Thyroid gland (tissue), 4 donors: ENCODE measurements around the gene GALNS. TPM values are rescaled to one million over a fixed set of nuclear protein-coding genes. Genes with fewer than 3 reads are reported as not detected.

Experiments used
- DNase-seq, 2 donors: peaks; one replicate each; pipeline ENCODE4 v3.0.0-alpha.2; 2019
- H3K27ac ChIP-seq, 3 donors: fragments of 200-600 bp; sonication (generic); 1 replicate in 2 of 3; 2 replicates in 1 of 3; pipeline ENCODE4 v1.5.1; 2016 to 2019; ENCODE audit warnings: mild to moderate bottlenecking in 1 of 3, moderate library complexity in 1 of 3
- H3K27me3 ChIP-seq: fragments of 200-600 bp; sonication (generic); one replicate; pipeline ENCODE4 v1.5.1; 2019
- H3K36me3 ChIP-seq, 2 donors: fragments of 200-600 bp; sonication (generic); one replicate each; pipeline ENCODE4 v1.5.1; 2016 to 2019
- H3K4me1 ChIP-seq, 2 donors: fragments of 200-600 bp; sonication (generic); one replicate each; pipeline ENCODE4 v1.5.1; 2017 to 2019
- H3K4me3 ChIP-seq, 3 donors: fragments of 200-600 bp; sonication (generic); replicated peaks in 1 of 3; 1 replicate in 2 of 3; 2 replicates in 1 of 3; pipeline ENCODE4 v1.5.1; 2016; ENCODE audit warnings: mild to moderate bottlenecking in 1 of 3
- H3K9me3 ChIP-seq: fragments of 200-600 bp; sonication (generic); one replicate; pipeline ENCODE4 v1.5.1; 2017
- POLR2A ChIP-seq, 2 donors: fragments of 450-650 bp; IDR thresholded peaks; one replicate each; pipeline ENCODE4 v1.6.1; 2017; ENCODE audit warnings: antibody characterized with exemption in 2 of 2, mild to moderate bottlenecking in 2 of 2, moderate library complexity in 1 of 2
- WGBS, 2 donors: methylation state at CpG; one replicate each; pipeline ENCODE4 v1.1.5; 2017; 5-methylcytosine and 5-hydroxymethylcytosine counted together
- intact Hi-C: fragments of 100-400 bp; cut with DNase I; formaldehyde crosslinking; loops from one replicate; pipeline ENCODE4 v1.15.1; 2023
- total RNA-seq, 4 donors: library from RNA; depleted of rRNA; stranded (reverse); fragments of >200 nt; gene quantifications; one replicate each; pipeline ENCODE4 v1.2.3, GENCODE V29; 2016
- TF ChIP-seq, protein P1 (sequence below), 6 experiments: fragments of 200-600 bp in 3 of 6; fragments of 450-650 bp in 3 of 6; sonication (generic) in 3 of 6; IDR thresholded peaks; one replicate each; pipeline ENCODE4 v1.5.1; 2016 to 2019; ENCODE audit warnings: antibody characterized with exemption in 6 of 6, mild to moderate bottlenecking in 2 of 6, inconsistent platforms in 1 of 6, moderate library complexity in 1 of 6

Gene GALNS
- total RNA-seq, 4 donors from 2014 or later = 14.4 to 41.9 (median 33.0) TPM

GRCh38 chr16:88812513-88813268 lies 44.1 kb downstream of the GALNS start:
- peak overlapping the region in 1 of 3 donors; percentile 65 for H3K4me3 ChIP-seq
- H3K36me3 ChIP-seq = peaks cover 0 to 11% of the 10 kb centered on the region in 2 donors
- peak; percentile 45 to 54 for DNase-seq
- no peaks in the 10 kb centered on the region for H3K27me3 ChIP-seq
- intact Hi-C loops = loop anchor here (5.0 to 10.0 kb wide), 3 partner anchors 45 to 402 kb away; partner anchors contain the start of genes ACSF3, GALNS, TRAPPC2L and ZNF778
- peaks cover 19 to 29% of the 10 kb centered on the region in 2 donors for H3K4me1 ChIP-seq
- peak overlapping the region; percentile 75 to 94 (median 83) for H3K27ac ChIP-seq
- TF ChIP-seq, protein P1, sequence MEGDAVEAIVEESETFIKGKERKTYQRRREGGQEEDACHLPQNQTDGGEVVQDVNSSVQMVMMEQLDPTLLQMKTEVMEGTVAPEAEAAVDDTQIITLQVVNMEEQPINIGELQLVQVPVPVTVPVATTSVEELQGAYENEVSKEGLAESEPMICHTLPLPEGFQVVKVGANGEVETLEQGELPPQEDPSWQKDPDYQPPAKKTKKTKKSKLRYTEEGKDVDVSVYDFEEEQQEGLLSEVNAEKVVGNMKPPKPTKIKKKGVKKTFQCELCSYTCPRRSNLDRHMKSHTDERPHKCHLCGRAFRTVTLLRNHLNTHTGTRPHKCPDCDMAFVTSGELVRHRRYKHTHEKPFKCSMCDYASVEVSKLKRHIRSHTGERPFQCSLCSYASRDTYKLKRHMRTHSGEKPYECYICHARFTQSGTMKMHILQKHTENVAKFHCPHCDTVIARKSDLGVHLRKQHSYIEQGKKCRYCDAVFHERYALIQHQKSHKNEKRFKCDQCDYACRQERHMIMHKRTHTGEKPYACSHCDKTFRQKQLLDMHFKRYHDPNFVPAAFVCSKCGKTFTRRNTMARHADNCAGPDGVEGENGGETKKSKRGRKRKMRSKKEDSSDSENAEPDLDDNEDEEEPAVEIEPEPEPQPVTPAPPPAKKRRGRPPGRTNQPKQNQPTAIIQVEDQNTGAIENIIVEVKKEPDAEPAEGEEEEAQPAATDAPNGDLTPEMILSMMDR (IDR thresholded peaks at IDR 0.05) = peak in 1 of 6 experiments; percentile 0
- TF ChIP-seq POLR2A (IDR thresholded peaks at IDR 0.05) = no peak
- H3K9me3 ChIP-seq = no peaks in the 10 kb centered on the region
- WGBS, 2 donors = 59 to 62% methylated on average over 26 to 34 of the region's 37 CpGs

- Histone ChIP-seq H3K27me3 (no peaks in the 10 kb centered on the region), H3K36me3 (peaks cover 0 to 11% of the 10 kb centered on the region in 2 donors), H3K27ac (peak within 1 kb of the TSS; percentile 75 to 94 (median 83)), H3K4me1 (peaks cover 19 to 29% of the 10 kb centered on the region in 2 donors), H3K9me3 (no peaks in the 10 kb centered on the region), H3K4me3 (peak within 1 kb of the TSS in 2 of 3 donors; percentile 41 to 65)
- TF ChIP-seq, protein P1 (IDR thresholded peaks at IDR 0.05) = peak in 3 of 6 experiments; percentile 22 to 46 (median 41)
- peak in 1 of 2 donors; percentile 74 for TF ChIP-seq POLR2A (IDR thresholded peaks at IDR 0.05)
- WGBS, 2 donors = 0% methylated on average over 1 to 27 of the region's 84 CpGs
- intact Hi-C loops = loop anchor here (5.0 to 10.0 kb wide), 3 partner anchors 45 to 403 kb away; partner anchors contain the start of genes ACSF3, GALNS, TRAPPC2L and ZNF778
- DNase-seq = peak; percentile 94 to 95
Measured at GRCh38 chr16:88811769-88812512, 44.8 kb downstream of the GALNS start, which contains the start of gene APRT. TSS of gene APRT (minus strand) at chr16:88811928. CDS start at chr16:88811899, 29 bp downstream.

- H3K4me3 ChIP-seq = peak overlapping the region in 2 of 3 donors; percentile 41 to 65
- DNase-seq = peak; percentile 82 to 83
- H3K27me3 ChIP-seq = no peaks in the 10 kb centered on the region
- 6 to 14% methylated on average over 12 to 23 of the region's 65 CpGs for whole genome bisulfite sequencing, 2 donors
- H3K36me3 ChIP-seq = peaks cover 0 to 11% of the 10 kb centered on the region in 2 donors
- peak; percentile 63 to 83 for TF ChIP-seq POLR2A (IDR thresholded peaks at IDR 0.05)
- TF ChIP-seq, protein P1 (IDR thresholded peaks at IDR 0.05) = no peak
- peaks cover 19 to 29% of the 10 kb centered on the region in 2 donors for H3K4me1 ChIP-seq
- no peaks in the 10 kb centered on the region for H3K9me3 ChIP-seq
- H3K27ac ChIP-seq = peak overlapping the region; percentile 73 to 94 (median 75)
- intact Hi-C loops = loop anchor here (5.0 to 10.0 kb wide), 3 partner anchors 46 to 404 kb away; partner anchors contain the start of genes ACSF3, GALNS, TRAPPC2L and ZNF778
Measured at GRCh38 chr16:88810912-88811768, 45.6 kb downstream of the GALNS start.

- Histone ChIP-seq H3K4me3 (peak overlapping the region in 1 of 3 donors; percentile 65), H3K27ac (peak overlapping the region in 2 of 3 donors; percentile 73 to 94), H3K9me3 (no peaks in the 10 kb centered on the region), H3K4me1 (peaks cover 19 to 29% of the 10 kb centered on the region in 2 donors), H3K36me3 (peaks cover 0 to 11% of the 10 kb centered on the region in 2 donors), H3K27me3 (no peaks in the 10 kb centered on the region)
- 28 to 43% methylated on average over 4 to 8 of the region's 12 CpGs for WGBS, 2 donors
- intact Hi-C loops = loop anchor here (5.0 to 10.0 kb wide), 3 partner anchors 47 to 404 kb away; partner anchors contain the start of genes ACSF3, GALNS, TRAPPC2L and ZNF778
- DNase-seq = no peak
- no peak for TF ChIP-seq POLR2A (IDR thresholded peaks at IDR 0.05)
- TF ChIP-seq, protein P1 (IDR thresholded peaks at IDR 0.05) = no peak
Measured at GRCh38 chr16:88810166-88810911, 46.4 kb downstream of the GALNS start.
